ENCODE data around the gene DRD5. TPM values are rescaled to one million over a fixed set of nuclear protein-coding genes. Genes with fewer than 3 reads are reported as not detected.
A peak's percentile ranks its signal among the peaks of the same experiment; 100 is the strongest.

Gene DRD5
- total RNA-seq, 1 donor from 2014 or later: not detected

- Mint-ChIP-seq H3K36me3 (no peaks in the 10 kb centered on the region), H3K4me1 (no peaks in the 10 kb centered on the region), H3K9me3 (peaks cover 4% of the 10 kb centered on the region), H3K4me3 (peak overlapping the region; percentile 48), H3K27me3 (ENCODE audit: insufficient read depth, low read depth) (peaks cover 14% of the 10 kb centered on the region), H3K27ac (no peak overlapping the region)
- no peaks in the 10 kb centered on the region for H3K36me3 ChIP-seq
- DNase-seq (ENCODE audit: low spot score): no peak
- no peak overlapping the region for H2AFZ ChIP-seq (replicated peaks)
- H3K4me2 ChIP-seq: no peak overlapping the region
- TF ChIP-seq CTCF (IDR thresholded peaks at IDR 0.05) (no peak), EZH2phosphoT487 (IDR thresholded peaks at IDR 0.05) (no peak), EZH2 (IDR thresholded peaks at IDR 0.05) (no peak)
- H3K79me2 ChIP-seq (ENCODE audit: low read depth): no peaks in the 10 kb centered on the region
- H3F3A ChIP-seq (ENCODE audit: low read depth): peaks cover 5% of the 10 kb centered on the region
- H3K27me3 ChIP-seq: no peaks in the 10 kb centered on the region
- H3K4me3 ChIP-seq: no peak overlapping the region
- no peak overlapping the region for H3K9ac ChIP-seq
- H3K27ac ChIP-seq: no peak overlapping the region
- H3K9me3 ChIP-seq (ENCODE audit: low read depth): no peaks in the 10 kb centered on the region
- H3K4me1 ChIP-seq: no peaks in the 10 kb centered on the region
- no peaks in the 10 kb centered on the region for H4K20me1 ChIP-seq (ENCODE audit: low read depth)
These were observed 35.7 kb upstream of the DRD5 start for GRCh38 chr4:9745782-9746181.

- no peak overlapping the region for H3K27ac Mint-ChIP-seq
- Histone ChIP-seq H3K36me3 (no peaks in the 10 kb centered on the region), H3K4me3 (no peak overlapping the region), H4K20me1 (ENCODE audit: low read depth) (no peaks in the 10 kb centered on the region), H3K79me2 (ENCODE audit: low read depth) (no peaks in the 10 kb centered on the region), H3K9me3 (ENCODE audit: low read depth) (no peaks in the 10 kb centered on the region), H3K27ac (no peak overlapping the region), H3K9ac (no peak overlapping the region), H2AFZ (replicated peaks) (no peak overlapping the region), H3K27me3 (peaks cover 25% of the 10 kb centered on the region), H3K4me2 (no peak overlapping the region), H3F3A (ENCODE audit: low read depth) (no peaks in the 10 kb centered on the region), H3K4me1 (no peaks in the 10 kb centered on the region)
- TF ChIP-seq EZH2 (IDR thresholded peaks at IDR 0.05) (no peak), EZH2phosphoT487 (IDR thresholded peaks at IDR 0.05) (no peak), CTCF (IDR thresholded peaks at IDR 0.05) (no peak)
- no peak overlapping the region for H3K4me3 Mint-ChIP-seq
- peaks cover 2% of the 10 kb centered on the region for H3K4me1 Mint-ChIP-seq
- H3K36me3 Mint-ChIP-seq: no peaks in the 10 kb centered on the region
- H3K9me3 Mint-ChIP-seq: no peaks in the 10 kb centered on the region
- DNase-seq (ENCODE audit: low spot score): peak; percentile 1
- H3K27me3 Mint-ChIP-seq (ENCODE audit: insufficient read depth, low read depth): peaks cover 9% of the 10 kb centered on the region
These were observed 22.7 kb upstream of the DRD5 start for GRCh38 chr4:9758641-9759317.

- DNase-seq (ENCODE audit: low spot score): peak; percentile 88
- H3K79me2 ChIP-seq (ENCODE audit: low read depth): no peaks in the 10 kb centered on the region
- no peak overlapping the region for H3K4me3 Mint-ChIP-seq
- no peak overlapping the region for H3K9ac ChIP-seq
- TF ChIP-seq EZH2 (IDR thresholded peaks at IDR 0.05): no peak
- TF ChIP-seq EZH2phosphoT487 (IDR thresholded peaks at IDR 0.05): no peak
- TF ChIP-seq CTCF (IDR thresholded peaks at IDR 0.05): peak; percentile 81
- peaks cover 19% of the 10 kb centered on the region for H3K27me3 ChIP-seq
- no peak overlapping the region for H3K4me2 ChIP-seq
- no peaks in the 10 kb centered on the region for H3F3A ChIP-seq (ENCODE audit: low read depth)
- H3K36me3 Mint-ChIP-seq: no peaks in the 10 kb centered on the region
- no peak overlapping the region for H3K27ac Mint-ChIP-seq
- peaks cover 5% of the 10 kb centered on the region for H3K9me3 Mint-ChIP-seq
- no peaks in the 10 kb centered on the region for H3K4me1 ChIP-seq
- no peaks in the 10 kb centered on the region for H3K36me3 ChIP-seq
- no peaks in the 10 kb centered on the region for H4K20me1 ChIP-seq (ENCODE audit: low read depth)
- H3K4me3 ChIP-seq: no peak overlapping the region
- H3K9me3 ChIP-seq (ENCODE audit: low read depth): no peaks in the 10 kb centered on the region
- peaks cover 3% of the 10 kb centered on the region for H3K4me1 Mint-ChIP-seq
- H3K27me3 Mint-ChIP-seq (ENCODE audit: insufficient read depth, low read depth): peaks cover 14% of the 10 kb centered on the region
- no peak overlapping the region for H3K27ac ChIP-seq
- peak overlapping the region; percentile 87 for H2AFZ ChIP-seq (replicated peaks)
These were observed 18.5 kb upstream of the DRD5 start for GRCh38 chr4:9762823-9763475.

All from neural progenitor cell (in vitro differentiated cells).